ENCODE results near the gene ECPAS.

GRCh38 chr9:111366978-111367377 is 117.2 kb downstream of the ECPAS start:
- TF ChIP-seq, protein P1, sequence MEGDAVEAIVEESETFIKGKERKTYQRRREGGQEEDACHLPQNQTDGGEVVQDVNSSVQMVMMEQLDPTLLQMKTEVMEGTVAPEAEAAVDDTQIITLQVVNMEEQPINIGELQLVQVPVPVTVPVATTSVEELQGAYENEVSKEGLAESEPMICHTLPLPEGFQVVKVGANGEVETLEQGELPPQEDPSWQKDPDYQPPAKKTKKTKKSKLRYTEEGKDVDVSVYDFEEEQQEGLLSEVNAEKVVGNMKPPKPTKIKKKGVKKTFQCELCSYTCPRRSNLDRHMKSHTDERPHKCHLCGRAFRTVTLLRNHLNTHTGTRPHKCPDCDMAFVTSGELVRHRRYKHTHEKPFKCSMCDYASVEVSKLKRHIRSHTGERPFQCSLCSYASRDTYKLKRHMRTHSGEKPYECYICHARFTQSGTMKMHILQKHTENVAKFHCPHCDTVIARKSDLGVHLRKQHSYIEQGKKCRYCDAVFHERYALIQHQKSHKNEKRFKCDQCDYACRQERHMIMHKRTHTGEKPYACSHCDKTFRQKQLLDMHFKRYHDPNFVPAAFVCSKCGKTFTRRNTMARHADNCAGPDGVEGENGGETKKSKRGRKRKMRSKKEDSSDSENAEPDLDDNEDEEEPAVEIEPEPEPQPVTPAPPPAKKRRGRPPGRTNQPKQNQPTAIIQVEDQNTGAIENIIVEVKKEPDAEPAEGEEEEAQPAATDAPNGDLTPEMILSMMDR (IDR thresholded peaks at IDR 0.05), result no peak
- no peak for TF ChIP-seq POLR2A (IDR thresholded peaks at IDR 0.05)

Data from ovary (tissue), 3 donors.